ENCODE data around the gene SH3BGRL3.
"Not testable (repeated sequence)": the region's sequence is repeated elsewhere in the genome, so short reads cannot be mapped to it uniquely, and the experiment has no call there.

SH3BGRL3 gene

DNA sequence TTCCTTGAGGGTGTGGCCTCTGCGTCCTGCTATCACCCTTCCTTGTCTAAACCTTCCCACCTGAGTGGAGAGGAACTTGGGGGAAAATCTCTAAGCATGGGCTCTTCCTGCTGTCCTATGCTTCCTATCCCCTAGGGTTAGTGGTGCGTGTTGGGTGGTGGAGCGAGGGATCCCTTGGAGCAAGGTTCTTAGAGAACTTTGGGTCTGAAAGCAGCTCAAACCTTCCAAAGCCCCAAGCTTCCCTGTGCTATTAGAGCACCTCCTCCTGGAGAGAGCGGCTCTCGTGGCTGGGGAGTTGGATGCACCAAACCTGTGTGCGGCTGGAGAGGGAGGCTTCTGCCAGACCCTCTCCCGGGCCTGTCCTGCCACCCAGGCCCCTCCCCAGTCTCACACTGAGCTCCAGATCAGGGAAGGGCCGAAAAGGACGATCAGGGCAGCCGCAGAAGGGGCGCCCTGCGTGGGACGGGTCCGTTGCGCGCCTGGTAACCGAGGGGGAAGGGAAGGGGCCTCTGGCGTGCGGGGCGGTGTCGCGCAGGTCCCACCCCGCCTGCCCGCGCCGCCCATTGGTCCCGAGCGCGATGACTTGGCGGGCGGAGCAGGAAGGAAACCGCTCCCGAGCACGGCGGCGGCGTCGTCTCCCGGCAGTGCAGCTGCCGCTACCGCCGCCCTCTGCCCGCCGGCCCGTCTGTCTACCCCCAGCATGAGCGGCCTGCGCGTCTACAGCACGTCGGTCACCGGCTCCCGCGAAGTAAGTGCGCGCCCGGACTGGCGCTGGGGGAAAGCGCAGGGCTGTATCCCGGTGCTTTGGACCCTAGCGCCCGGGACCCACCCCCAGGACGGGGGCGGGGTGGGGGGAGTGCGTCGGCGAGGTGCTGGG lies at the start of gene SH3BGRL3:
SH3BGRL3 (plus strand) TSS at position 631 of the 877 bp plus-strand sequence; CDS start at position 701, 70 bp downstream.
- TF ChIP-seq, protein P1, sequence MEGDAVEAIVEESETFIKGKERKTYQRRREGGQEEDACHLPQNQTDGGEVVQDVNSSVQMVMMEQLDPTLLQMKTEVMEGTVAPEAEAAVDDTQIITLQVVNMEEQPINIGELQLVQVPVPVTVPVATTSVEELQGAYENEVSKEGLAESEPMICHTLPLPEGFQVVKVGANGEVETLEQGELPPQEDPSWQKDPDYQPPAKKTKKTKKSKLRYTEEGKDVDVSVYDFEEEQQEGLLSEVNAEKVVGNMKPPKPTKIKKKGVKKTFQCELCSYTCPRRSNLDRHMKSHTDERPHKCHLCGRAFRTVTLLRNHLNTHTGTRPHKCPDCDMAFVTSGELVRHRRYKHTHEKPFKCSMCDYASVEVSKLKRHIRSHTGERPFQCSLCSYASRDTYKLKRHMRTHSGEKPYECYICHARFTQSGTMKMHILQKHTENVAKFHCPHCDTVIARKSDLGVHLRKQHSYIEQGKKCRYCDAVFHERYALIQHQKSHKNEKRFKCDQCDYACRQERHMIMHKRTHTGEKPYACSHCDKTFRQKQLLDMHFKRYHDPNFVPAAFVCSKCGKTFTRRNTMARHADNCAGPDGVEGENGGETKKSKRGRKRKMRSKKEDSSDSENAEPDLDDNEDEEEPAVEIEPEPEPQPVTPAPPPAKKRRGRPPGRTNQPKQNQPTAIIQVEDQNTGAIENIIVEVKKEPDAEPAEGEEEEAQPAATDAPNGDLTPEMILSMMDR (IDR thresholded peaks at IDR 0.05; ENCODE audit: control insufficient read depth, extremely low read depth, insufficient read depth) = peak; percentile 15; the same call in 1 of the 2 replicates
- DNase-seq (ENCODE audit: low read depth) = peak; percentile 15
- peak within 1 kb of the TSS; percentile 60 for H3K4me3 ChIP-seq (ENCODE audit: low read depth, low read length)

DNA sequence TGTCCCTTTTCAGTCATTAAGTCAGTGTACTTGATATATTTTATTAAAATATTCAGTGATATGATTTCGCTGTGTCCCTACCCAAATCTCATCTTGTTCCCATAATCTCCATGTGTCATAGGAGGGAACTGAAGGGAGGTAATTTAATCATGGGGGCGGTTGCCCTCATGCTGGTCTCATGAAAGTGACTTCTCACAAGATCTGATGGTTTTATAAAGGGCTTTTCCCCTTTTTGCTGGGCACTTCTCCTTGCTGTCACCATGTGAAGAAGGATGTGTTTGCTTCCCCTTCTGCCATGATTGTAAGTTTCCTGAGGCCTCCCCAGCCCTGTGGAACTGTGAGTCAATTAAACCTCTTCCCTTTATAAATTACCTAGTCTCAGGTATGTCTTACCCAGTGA lies 49.2 kb upstream of the SH3BGRL3 start:
- not testable (repeated sequence) for DNase-seq (ENCODE audit: low read depth); H3K4me3 ChIP-seq (ENCODE audit: low read depth, low read length)

DNA sequence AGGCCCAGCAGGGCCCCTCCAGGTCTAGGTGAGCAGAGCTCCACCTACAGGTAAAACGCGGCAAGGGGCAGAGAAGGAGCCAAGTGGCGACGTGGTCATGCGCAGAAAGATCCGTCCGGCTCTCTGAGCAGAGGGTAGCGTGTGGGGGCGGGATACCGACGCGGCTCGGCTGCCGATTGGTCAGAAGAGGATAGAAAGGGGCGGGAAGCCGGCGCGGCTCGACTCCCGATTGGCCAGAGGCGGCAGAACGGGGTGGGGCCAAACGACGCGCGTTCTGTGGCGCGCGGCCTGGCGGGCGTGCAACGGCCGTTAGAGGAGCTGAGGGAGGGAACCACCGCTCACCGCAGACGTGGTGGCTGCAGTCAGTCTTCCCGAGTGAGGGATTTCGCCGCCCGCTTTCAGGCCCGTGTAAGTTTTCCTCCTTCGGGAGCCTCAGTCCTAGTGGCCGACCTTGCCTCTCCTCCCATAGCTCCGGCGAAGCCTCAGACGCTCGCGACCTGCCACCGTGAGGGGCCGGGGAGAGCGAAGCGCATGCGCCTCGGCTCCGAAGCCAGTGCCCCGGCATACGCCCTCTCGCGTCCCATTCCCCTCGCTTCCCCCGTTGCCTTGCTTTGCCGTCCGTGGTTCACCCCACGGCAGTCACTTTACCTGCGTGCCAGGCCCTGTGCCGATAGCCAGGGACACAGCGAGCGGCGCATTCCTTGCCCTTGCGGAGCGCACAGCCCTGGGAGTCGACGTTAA lies 45.8 kb upstream of the SH3BGRL3 start, which contains the start of gene CEP85:
CEP85 (plus strand) TSS at position 298 of the 741 bp plus-strand sequence. CDS start 5,584 bp downstream, outside the sequence.
- H3K4me3 ChIP-seq (ENCODE audit: low read depth, low read length) = peak within 1 kb of the TSS; percentile 82
- TF ChIP-seq, protein P1 (IDR thresholded peaks at IDR 0.05; ENCODE audit: control insufficient read depth, extremely low read depth, insufficient read depth) = peak; percentile 71
- peak; percentile 80 for DNase-seq (ENCODE audit: low read depth)

DNA sequence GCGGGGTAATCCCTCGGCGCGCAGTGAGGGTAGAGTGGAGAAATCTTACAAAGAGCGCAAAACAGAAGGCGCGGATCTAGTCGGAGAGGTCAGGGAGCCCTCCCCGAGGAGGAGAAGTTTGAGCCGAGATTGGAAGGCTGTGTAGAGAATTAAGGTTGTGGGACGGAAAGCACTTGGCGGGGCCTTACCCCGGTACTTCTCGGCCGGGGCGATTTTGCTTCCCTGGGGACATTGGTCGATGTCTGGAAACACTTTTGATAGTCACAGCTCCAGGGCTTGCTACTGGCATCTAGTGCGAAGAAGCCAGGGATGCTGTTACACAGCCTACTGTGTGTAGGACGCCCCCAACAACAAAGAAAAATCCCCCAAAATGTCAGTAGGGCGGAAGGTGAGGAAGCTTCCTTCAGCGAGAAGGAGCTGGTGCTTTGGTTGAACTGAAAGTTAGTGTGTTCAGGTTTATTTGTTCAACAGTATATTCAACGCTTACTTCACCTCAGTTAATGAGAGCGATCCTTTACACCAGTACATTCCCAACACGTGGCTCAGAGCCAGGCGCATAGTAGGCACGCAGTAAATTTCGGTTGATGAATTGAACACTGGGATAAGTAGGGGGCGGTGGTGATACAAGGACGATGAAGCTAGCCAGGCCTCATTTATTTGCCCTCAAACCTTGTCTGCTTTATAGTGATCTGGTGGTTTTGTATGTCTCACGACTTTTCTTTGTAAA lies 45.1 kb upstream of the SH3BGRL3 start:
- no peak for DNase-seq (ENCODE audit: low read depth)
- H3K4me3 ChIP-seq (ENCODE audit: low read depth, low read length) = peak overlapping the region; percentile 82
- TF ChIP-seq, protein P1 (IDR thresholded peaks at IDR 0.05; ENCODE audit: control insufficient read depth, extremely low read depth, insufficient read depth) = no peak

DNA sequence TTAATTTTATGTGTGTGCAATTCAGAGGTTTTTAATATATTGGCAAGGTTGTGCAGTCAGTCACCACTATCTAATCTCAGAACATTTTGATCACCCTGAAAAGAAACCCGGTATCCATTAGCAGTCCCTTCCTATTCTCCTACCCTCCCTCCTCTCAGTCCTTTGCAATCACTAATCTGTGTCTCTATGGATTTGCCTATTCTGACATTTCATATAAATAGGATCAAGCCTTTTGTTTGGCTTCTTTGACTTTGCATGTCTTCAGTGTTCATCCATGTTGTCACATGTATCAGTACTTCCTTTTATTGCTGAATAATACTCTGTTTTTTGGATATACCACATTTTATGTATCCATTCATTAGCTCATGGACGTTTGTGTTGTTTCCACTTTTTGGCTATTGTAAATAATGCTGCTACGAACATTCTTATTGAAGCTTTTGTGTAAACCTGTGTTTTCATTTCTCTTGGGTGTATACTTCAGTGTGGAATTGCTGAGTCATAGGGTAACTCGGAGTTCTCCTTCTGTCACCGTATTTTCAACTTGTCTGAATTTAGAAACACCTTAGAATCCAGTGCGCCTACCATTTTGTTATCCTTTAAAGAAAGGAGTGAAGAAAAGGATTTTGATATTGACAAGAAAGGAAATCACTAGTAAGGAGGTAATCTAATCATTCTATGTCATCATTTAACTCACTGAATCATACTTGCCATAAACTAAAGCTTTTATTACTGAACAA lies 42.5 kb upstream of the SH3BGRL3 start:
- no peak for DNase-seq (ENCODE audit: low read depth)
- TF ChIP-seq, protein P1 (IDR thresholded peaks at IDR 0.05; ENCODE audit: control insufficient read depth, extremely low read depth, insufficient read depth) = no peak
- no peak overlapping the region for H3K4me3 ChIP-seq (ENCODE audit: low read depth, low read length)

DNA sequence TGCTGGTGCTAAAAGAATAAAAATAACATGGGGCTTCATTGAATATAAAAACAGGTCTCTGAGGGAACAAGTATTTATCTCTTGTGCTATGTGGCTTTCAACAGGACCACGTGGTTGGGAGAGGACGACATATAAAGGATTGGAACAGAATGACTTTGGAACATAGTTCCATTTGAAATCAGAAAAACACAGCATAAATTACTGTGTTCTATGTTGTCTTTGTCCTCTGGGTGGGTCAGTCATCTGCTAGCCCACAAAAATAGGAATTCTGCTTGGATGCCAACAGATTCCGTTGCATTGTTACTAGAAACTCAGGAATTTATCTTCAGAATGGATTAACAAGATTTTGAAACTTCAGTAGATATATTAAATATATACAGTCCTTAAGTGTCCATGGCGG lies 40.0 kb upstream of the SH3BGRL3 start:
- H3K4me3 ChIP-seq (ENCODE audit: low read depth, low read length) = no peak overlapping the region
- DNase-seq (ENCODE audit: low read depth) = no peak
- TF ChIP-seq, protein P1 (IDR thresholded peaks at IDR 0.05; ENCODE audit: control insufficient read depth, extremely low read depth, insufficient read depth) = no peak
